GM10266 (cell line): ENCODE results near the gene ALG8.

ENCODE experiments used
- DNase-seq: peaks from one replicate; pipeline ENCODE4 v3.0.0; 2012; ENCODE audit errors: extremely low spot score
- TF ChIP-seq, protein P1 (sequence below): IDR thresholded peaks from 2 replicates; pipeline ENCODE4 v1.5.1; 2012; ENCODE audit warnings: mild to moderate bottlenecking, low read depth; ENCODE audit not compliant: control insufficient read depth, insufficient read depth; ENCODE audit errors: missing control alignments

The ALG8 gene

DNA sequence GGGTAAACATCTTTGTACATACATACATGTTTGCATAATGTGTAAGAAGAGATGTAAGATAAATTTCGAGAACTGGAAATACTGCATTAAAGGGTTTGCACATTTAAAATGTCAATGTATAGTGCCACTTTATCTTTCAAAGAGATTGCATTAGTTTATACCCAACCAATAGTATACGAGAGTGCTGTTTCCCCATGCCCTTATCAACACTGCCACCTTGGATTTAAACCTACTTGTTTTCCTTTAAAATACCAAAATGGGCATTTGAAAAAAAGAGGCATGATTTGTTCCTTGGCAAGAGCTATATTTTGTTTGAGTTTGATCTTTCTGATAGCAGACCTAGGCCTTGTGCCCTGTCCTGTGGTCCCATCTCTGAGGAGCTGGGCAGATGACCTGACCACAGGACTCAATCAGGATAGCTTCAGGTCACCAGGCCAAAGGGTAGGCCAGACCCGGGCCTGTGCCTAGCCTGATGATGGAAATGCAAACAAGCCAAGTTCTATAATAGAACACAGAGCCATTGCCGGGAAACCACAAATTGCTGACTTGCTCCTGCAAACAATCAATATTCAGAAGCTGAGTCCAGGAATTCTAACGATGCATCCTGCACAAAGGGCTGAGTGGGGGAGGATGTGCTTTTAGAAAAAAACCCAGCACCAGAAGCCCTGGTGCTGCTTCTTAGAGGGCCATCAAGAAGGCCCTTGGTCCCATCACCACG, 16.9 kb upstream of the ALG8 start:
- DNase-seq = no peak
- TF ChIP-seq, protein P1, sequence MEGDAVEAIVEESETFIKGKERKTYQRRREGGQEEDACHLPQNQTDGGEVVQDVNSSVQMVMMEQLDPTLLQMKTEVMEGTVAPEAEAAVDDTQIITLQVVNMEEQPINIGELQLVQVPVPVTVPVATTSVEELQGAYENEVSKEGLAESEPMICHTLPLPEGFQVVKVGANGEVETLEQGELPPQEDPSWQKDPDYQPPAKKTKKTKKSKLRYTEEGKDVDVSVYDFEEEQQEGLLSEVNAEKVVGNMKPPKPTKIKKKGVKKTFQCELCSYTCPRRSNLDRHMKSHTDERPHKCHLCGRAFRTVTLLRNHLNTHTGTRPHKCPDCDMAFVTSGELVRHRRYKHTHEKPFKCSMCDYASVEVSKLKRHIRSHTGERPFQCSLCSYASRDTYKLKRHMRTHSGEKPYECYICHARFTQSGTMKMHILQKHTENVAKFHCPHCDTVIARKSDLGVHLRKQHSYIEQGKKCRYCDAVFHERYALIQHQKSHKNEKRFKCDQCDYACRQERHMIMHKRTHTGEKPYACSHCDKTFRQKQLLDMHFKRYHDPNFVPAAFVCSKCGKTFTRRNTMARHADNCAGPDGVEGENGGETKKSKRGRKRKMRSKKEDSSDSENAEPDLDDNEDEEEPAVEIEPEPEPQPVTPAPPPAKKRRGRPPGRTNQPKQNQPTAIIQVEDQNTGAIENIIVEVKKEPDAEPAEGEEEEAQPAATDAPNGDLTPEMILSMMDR = no peak

DNA sequence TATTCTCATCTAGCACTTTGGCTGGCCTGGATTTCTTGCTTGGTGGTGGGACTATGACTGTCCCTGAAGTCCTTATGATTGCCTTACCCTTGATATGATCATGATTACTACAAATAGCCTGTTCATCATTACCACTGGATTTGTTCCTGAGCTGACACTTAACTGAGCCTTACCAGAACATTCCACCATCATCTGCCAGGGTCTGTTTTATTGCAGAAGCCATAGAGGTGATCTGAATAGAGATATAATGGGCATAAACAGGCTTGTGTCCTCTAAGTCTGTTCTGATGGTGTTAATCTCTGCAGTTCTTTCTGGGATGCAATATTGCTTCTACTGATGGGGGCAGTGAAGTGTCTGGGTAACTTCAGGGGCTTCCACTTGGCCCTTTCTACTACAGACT, 12.4 kb upstream of the ALG8 start:
- no peak for DNase-seq
- TF ChIP-seq, protein P1 = no peak

DNA sequence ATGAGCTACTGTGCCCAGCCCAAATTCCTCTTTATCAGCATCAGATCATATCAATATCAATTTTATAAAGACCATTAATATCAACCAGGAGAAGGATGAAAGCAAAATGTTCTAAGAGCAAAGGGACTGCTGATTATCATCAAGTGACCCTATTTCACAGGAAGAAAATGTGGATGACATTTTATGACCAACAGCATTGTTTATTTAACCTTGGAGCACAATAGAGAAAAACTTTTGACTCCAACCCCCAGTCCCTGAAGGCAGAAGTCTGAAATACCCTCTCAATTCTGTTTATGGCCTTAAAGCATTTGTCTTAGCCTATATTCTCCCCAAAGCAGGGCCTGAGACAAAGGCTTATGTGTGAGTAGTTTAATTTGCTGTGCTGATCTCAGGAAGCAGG, 11.3 kb upstream of the ALG8 start:
- DNase-seq = no peak
- TF ChIP-seq, protein P1 = no peak

DNA sequence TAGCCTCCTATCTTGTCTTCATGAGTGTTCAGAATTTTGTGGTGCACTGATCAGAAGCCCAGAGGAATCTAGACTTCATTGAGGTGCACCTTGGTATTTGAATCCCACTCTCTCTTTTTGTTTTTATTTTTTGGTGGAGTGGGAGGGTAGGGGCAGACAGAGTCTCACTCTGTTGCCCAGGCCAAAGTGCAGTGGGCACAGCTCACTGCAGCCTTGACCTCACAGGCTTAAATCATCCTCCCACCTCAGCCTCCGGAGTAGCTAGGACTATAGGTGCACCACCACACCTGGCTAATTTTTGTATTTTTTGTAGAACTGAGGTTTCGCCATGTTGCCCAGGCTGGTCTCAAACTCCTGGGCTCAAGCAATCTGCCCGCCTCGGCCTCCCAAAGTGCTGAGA, 10.9 kb upstream of the ALG8 start:
- DNase-seq = no peak
- TF ChIP-seq, protein P1 = no peak

GRCh38 chr11:78149646-78150045, 10.2 kb upstream of the ALG8 start:
- TF ChIP-seq, protein P1 = no peak
- DNase-seq = no peak

- TF ChIP-seq, protein P1 = no peak
Measured at GRCh38 chr11:78147807-78148206, 8.4 kb upstream of the ALG8 start.

DNA sequence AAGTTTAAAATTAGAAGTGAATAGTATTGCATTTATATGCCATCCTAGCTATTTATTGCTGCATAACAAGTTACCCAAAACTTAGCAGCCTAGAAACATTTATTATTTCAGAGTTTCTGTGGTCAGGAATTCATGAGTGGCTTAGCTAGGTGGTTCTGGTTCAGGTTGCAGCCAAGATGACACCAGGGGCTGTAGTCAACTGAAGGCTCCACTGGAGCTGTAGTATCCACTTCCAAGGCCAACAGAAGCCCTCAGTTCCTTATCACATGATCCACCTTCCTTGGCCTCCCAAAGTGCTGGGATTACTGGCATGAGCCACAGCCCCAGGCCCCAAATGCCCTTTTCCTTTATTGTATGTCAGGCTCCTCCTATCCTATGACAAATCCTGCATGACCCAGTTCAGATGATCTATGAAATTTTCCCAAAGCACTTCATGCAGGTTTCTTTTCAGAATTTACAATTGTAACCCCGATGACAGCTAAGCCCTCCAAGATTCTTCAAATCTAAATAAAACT, 6.1 kb upstream of the ALG8 start:
- no peak for DNase-seq
- TF ChIP-seq, protein P1 = no peak

More at GRCh38 chr11:78147807-78148206, 8.4 kb upstream of the ALG8 start:
- no peak for DNase-seq
